GM12878 (cell line): ENCODE data around the gene DCDC2. TPM values are rescaled to one million over a fixed set of nuclear protein-coding genes. Genes with fewer than 3 reads are reported as not detected.

Source experiments
- ATAC-seq: fragments of 200-7000 bp; cut with Tn5 transposase; 3 replicates; pipeline ENCODE4 v1.9.1; 2020; ENCODE audit warnings: mild to moderate bottlenecking, moderate library complexity
- BruUV-seq: library from RNA; stranded (reverse); fragments of 400-500 nt; replicated peaks from 2 replicates; lab custom pipeline; 2021; lab: Mats Ljungman, UMichigan
- CTCF ChIA-PET: fragments of 300-600 bp; sonication (Branson Sonifier 250); formaldehyde crosslinking; extraction: SDS; loops from one replicate; lab custom pipeline; 2021; ENCODE audit warnings: inconsistent platforms; lab: Yijun Ruan, JAX
- POLR2A ChIA-PET: fragments of 350-600 bp; formaldehyde crosslinking; extraction: SDS; loops from one replicate; lab custom pipeline; 2021; ENCODE audit warnings: inconsistent platforms; lab: Charles Lee
- RAD21 ChIA-PET: fragments of 300-600 bp; sonication (Branson Sonifier 250); formaldehyde crosslinking; loops from one replicate; lab custom pipeline; 2023; ENCODE audit warnings: antibody characterized with exemption; ENCODE audit not compliant: unreplicated experiment; lab: Charles Lee
- SMC1A ChIA-PET: fragments of 300-600 bp; sonication (Branson Sonifier 250); formaldehyde crosslinking; loops from one replicate; lab custom pipeline; 2023; ENCODE audit not compliant: unreplicated experiment, uncharacterized antibody; lab: Charles Lee
- DNase-seq: peaks from one replicate; pipeline ENCODE4 v3.0.0-alpha.2; 2011; ENCODE audit warnings: low read depth, low spot score
- FAIRE-seq: peaks from 3 replicates; lab custom pipeline; 2011; peaks lifted over from hg19 to GRCh38; lab: Jason Lieb, UNC
- H2AFZ ChIP-seq: 2 replicates; pipeline ENCODE4 v1.6.0; 2011; ENCODE audit warnings: low read depth, low read length, control low read depth; ENCODE audit not compliant: control insufficient read depth
- H3K27ac ChIP-seq: 2 replicates; pipeline ENCODE4 v1.5.1; 2011; ENCODE audit warnings: control low read depth; ENCODE audit not compliant: control insufficient read depth, insufficient read depth
- H3K27me3 ChIP-seq, 2 experiments: replicated peaks in 1 of 2; 2 replicates each; pipeline versions ENCODE4 v1.6.0 to v1.6.1; 2011; ENCODE audit warnings: low read length in 1 of 2; ENCODE audit not compliant: control insufficient read depth in 2 of 2, insufficient read depth in 2 of 2
- H3K36me3 ChIP-seq, 2 experiments: 2 replicates each; pipeline ENCODE4 v1.5.1; 2011; ENCODE audit warnings: low read length in 1 of 2; ENCODE audit not compliant: control insufficient read depth in 2 of 2, insufficient read depth in 2 of 2
- H3K4me1 ChIP-seq: 2 replicates; pipeline ENCODE4 v1.6.1; 2011; ENCODE audit warnings: mild to moderate bottlenecking, low read length, moderate library complexity, mixed read lengths; ENCODE audit not compliant: control insufficient read depth, insufficient read depth
- H3K4me2 ChIP-seq: 2 replicates; pipeline ENCODE4 v1.6.0; 2011; ENCODE audit warnings: control low read depth; ENCODE audit not compliant: control insufficient read depth, insufficient read depth
- H3K4me3 ChIP-seq: fragments of 200-600 bp; sonication (generic); 2 replicates; pipeline ENCODE4 v1.5.1; 2016
- H3K79me2 ChIP-seq: 2 replicates; pipeline ENCODE4 v1.6.0; 2011; ENCODE audit warnings: low read length; ENCODE audit not compliant: control insufficient read depth, insufficient read depth
- H3K9ac ChIP-seq: 2 replicates; pipeline ENCODE4 v1.8.0; 2011; ENCODE audit warnings: low read length, control low read depth, mixed read lengths; ENCODE audit not compliant: control insufficient read depth, insufficient read depth
- H3K9me3 ChIP-seq: replicated peaks from 3 replicates; pipeline ENCODE4 v1.5.1; 2011; ENCODE audit warnings: mild to moderate bottlenecking, low read length; ENCODE audit not compliant: control insufficient read depth, insufficient read depth
- H4K20me1 ChIP-seq: 2 replicates; pipeline ENCODE4 v1.6.0; 2011; ENCODE audit not compliant: control insufficient read depth, insufficient read depth
- BCL3 ChIP-seq: IDR thresholded peaks from 2 replicates; pipeline ENCODE4 v1.6.1; 2011; ENCODE audit warnings: borderline replicate concordance, low read depth, mild to moderate bottlenecking, moderate library complexity, low read length; ENCODE audit not compliant: insufficient read depth, poor library complexity, severe bottlenecking
- HDAC6 ChIP-seq: fragments of 200-600 bp; sonication (generic); IDR thresholded peaks from one replicate; pipeline ENCODE4 v1.8.0; 2017; ENCODE audit warnings: antibody characterized with exemption; ENCODE audit not compliant: unreplicated experiment
- NBN ChIP-seq: fragments of 450-650 bp; IDR thresholded peaks from 2 replicates; pipeline ENCODE4 v1.6.1; 2016
- PRDM15 ChIP-seq: fragments of 450-650 bp; formaldehyde crosslinking; IDR thresholded peaks from 2 replicates; pipeline ENCODE4 v1.4.0; 2020; ENCODE audit warnings: mild to moderate bottlenecking, moderate library complexity
- SREBF2 ChIP-seq: IDR thresholded peaks from 2 replicates; pipeline ENCODE4 v1.6.1; 2012; ENCODE audit warnings: mild to moderate bottlenecking, low read length
- STAT3 ChIP-seq: IDR thresholded peaks from 2 replicates; pipeline ENCODE4 v1.6.1; 2011; ENCODE audit warnings: low read depth, low read length, improper control_type of control experiment
- USF2 ChIP-seq: IDR thresholded peaks from 2 replicates; pipeline ENCODE4 v1.6.1; 2011; ENCODE audit warnings: low read depth, low read length, improper control_type of control experiment, borderline replicate concordance
- WGBS: methylation state at CpG from one replicate; pipeline ENCODE4 v1.1.6; 2016; ENCODE audit warnings: low lambda C conversion rate; ENCODE audit not compliant: insufficient replicate concordance, insufficient coverage; ENCODE audit errors: missing lambda C conversion rate; 5-methylcytosine and 5-hydroxymethylcytosine counted together
- in situ Hi-C: fragments of 300-500 bp; cut with MboI; formaldehyde crosslinking; loops from 9 replicates; pipeline ENCODE4 v1.14.3; 2018; ENCODE audit warnings: mixed read lengths
- intact Hi-C: fragments of 100-400 bp; cut with micrococcal nuclease; formaldehyde crosslinking; loops from one replicate; pipeline ENCODE4 v1.14.2; 2022; ENCODE audit not compliant: unreplicated experiment
- polyA plus RNA-seq, 11 experiments: library from polyadenylated mRNA; depleted of rRNA in 4 of 11; unstranded in 6 of 11; stranded (reverse) in 5 of 11; fragments of >200 nt; fragmentation: Nextera tagmentation in 4 of 11; fragmentation: Illumina TruSeq in 1 of 11; extraction: Ambion mirVana in 4 of 11; extraction: Trizol in 1 of 11; gene quantifications; 1 replicate in 1 of 11; 2 replicates in 10 of 11; pipeline versions ENCODE4 v1.2.1 to v1.2.3, GENCODE V29; 2011 to 2016; ENCODE audit warnings: inconsistent platforms in 2 of 11, missing spikeins in 2 of 11, low read depth in 1 of 11
- total RNA-seq, 4 experiments: library from RNA; depleted of rRNA in 3 of 4; stranded (reverse); fragments of >200 nt in 3 of 4; fragmentation: Illumina TruSeq in 1 of 4; extraction: Trizol in 1 of 4; gene quantifications; 2 replicates each; pipeline versions ENCODE4 v1.2.1 to v1.2.3, GENCODE V29; 2013 to 2021

DCDC2 gene
- total and polyA plus RNA-seq, 10 of the 15 experiments (the other 5 are each of a cell fraction or from before 2014, with no cell fraction given) = under 0.01 to 0.03 TPM; not detected in 8

- no peak overlapping the region for H2AFZ ChIP-seq
- in situ Hi-C loops (no loop called here), intact Hi-C loops (loop anchor here (5.0 kb wide), 1 partner anchor 443 kb away; no protein-coding TSS in a partner anchor)
- no peaks in the 10 kb centered on the region for H4K20me1 ChIP-seq
- 21% methylated on average over 3 of the region's 3 CpGs for WGBS
- DNase-seq = no peak
- CTCF ChIA-PET = no interaction called here
- H3K4me1 ChIP-seq = no peaks in the 10 kb centered on the region
- SMC1A ChIA-PET = no interaction called here
- BruUV-seq = no TSS peak
- no peak overlapping the region for H3K9ac ChIP-seq
- H3K27me3 ChIP-seq = peaks cover 0 to 1% of the 10 kb centered on the region in 2 experiments; a peak in 1 of 4 replicates
- no peak overlapping the region for H3K4me3 ChIP-seq
- no peak for TF ChIP-seq USF2
- no peak for TF ChIP-seq NBN
- no peak overlapping the region for H3K27ac ChIP-seq
- RAD21 ChIA-PET = no interaction called here
- no peak overlapping the region for H3K4me2 ChIP-seq
- no peak for ATAC-seq
- POLR2A ChIA-PET = no interaction called here
- H3K79me2 ChIP-seq = no peaks in the 10 kb centered on the region
- no peaks in the 10 kb centered on the region for H3K9me3 ChIP-seq
- no peaks in the 10 kb centered on the region for H3K36me3 ChIP-seq
- FAIRE-seq = no peak
Measured at GRCh38 chr6:24344976-24345375, 12.9 kb downstream of the DCDC2 start.

GRCh38 chr6:24340998-24341938, 16.6 kb downstream of the DCDC2 start:
- Histone ChIP-seq H3K27ac (no peak overlapping the region), H4K20me1 (no peaks in the 10 kb centered on the region), H3K4me1 (no peaks in the 10 kb centered on the region), H3K27me3 (no peaks in the 10 kb centered on the region), H3K9me3 (no peaks in the 10 kb centered on the region), H2AFZ (no peak overlapping the region), H3K36me3 (no peaks in the 10 kb centered on the region), H3K4me3 (no peak overlapping the region), H3K9ac (no peak overlapping the region), H3K79me2 (no peaks in the 10 kb centered on the region), H3K4me2 (no peak overlapping the region)
- POLR2A ChIA-PET = no interaction called here
- no peak for ATAC-seq
- CTCF ChIA-PET = no interaction called here
- RAD21 ChIA-PET = no interaction called here
- SMC1A ChIA-PET = no interaction called here
- in situ Hi-C loops = no loop called here
- 31% methylated on average over 6 of the region's 6 CpGs for WGBS
- no peak for DNase-seq
- no peak for FAIRE-seq
- intact Hi-C loops = loop anchor here (5.0 kb wide), 1 partner anchor 439 kb away; no protein-coding TSS in a partner anchor
- no TSS peak for BruUV-seq
- TF ChIP-seq BCL3 = no peak
- no peak for TF ChIP-seq PRDM15 (CRISPR knock-in tag)
- TF ChIP-seq HDAC6 = no peak
- no peak for TF ChIP-seq SREBF2
- no peak for TF ChIP-seq STAT3
